Neuron (in vitro differentiated cells): ENCODE results near the gene NCOA4.
"Not testable (repeated sequence)": the region's sequence is repeated elsewhere in the genome, so short reads cannot be mapped to it uniquely, and the experiment has no call there.

Experiments
- H2AFZ ChIP-seq: one replicate; pipeline ENCODE4 v1.6.1; 2013; ENCODE audit warnings: low read depth, mild to moderate bottlenecking, inconsistent platforms, low read length, moderate library complexity
- H3K27me3 ChIP-seq: one replicate; pipeline ENCODE4 v1.6.1; 2013; ENCODE audit warnings: low read length; ENCODE audit not compliant: insufficient read depth
- H3K36me3 ChIP-seq: one replicate; pipeline ENCODE4 v1.6.1; 2013; ENCODE audit warnings: low read length; ENCODE audit not compliant: insufficient read depth
- H3K4me1 ChIP-seq: one replicate; pipeline ENCODE4 v1.6.1; 2013; ENCODE audit warnings: low read length; ENCODE audit not compliant: insufficient read depth
- H3K4me3 ChIP-seq: 2 replicates; pipeline ENCODE4 v1.5.1; 2013; ENCODE audit warnings: mild to moderate bottlenecking, low read length, moderate library complexity
- H3K9me3 ChIP-seq: one replicate; pipeline ENCODE4 v1.6.1; 2013; ENCODE audit warnings: low read length

Gene NCOA4

DNA sequence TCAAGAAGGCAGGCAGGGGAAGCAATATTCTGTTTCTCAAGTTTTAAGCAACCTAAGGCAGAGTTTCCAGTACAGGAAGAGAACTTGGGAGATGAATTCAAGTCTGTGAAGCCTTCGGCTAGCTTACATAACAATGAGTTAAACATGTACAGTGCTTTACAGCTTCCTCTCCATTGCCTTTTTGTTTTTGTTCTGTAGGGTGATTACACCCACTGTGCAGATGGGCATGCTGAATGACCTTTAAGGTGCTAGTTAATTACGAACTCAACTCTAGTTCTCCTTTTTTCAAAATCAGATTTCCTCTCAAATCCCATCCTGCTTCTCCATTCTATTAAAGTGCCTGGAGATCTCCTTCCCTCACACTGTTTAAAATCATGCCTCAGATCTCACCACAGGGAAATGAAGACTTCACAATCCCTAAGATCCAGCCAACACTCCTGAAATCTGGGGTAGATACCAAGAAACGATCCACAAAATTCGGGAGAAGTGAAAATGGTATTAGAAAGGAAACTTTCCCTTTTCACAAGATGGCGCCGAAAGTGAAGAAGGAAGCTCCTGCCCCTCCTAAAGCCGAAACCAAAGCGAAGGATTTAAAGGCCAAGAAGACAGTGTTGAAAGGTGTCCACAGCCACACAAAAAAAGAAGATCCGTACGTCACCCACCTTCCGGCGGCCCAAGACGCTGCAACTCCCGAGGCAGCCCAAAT, 32.5 kb upstream of the NCOA4 start:
- no peak overlapping the region for H3K4me3 ChIP-seq
- H3K36me3 ChIP-seq, result no peaks in the 10 kb centered on the region
- no peak overlapping the region for H2AFZ ChIP-seq
- no peaks in the 10 kb centered on the region for H3K9me3 ChIP-seq
- no peaks in the 10 kb centered on the region for H3K4me1 ChIP-seq
- H3K27me3 ChIP-seq, result no peaks in the 10 kb centered on the region

DNA sequence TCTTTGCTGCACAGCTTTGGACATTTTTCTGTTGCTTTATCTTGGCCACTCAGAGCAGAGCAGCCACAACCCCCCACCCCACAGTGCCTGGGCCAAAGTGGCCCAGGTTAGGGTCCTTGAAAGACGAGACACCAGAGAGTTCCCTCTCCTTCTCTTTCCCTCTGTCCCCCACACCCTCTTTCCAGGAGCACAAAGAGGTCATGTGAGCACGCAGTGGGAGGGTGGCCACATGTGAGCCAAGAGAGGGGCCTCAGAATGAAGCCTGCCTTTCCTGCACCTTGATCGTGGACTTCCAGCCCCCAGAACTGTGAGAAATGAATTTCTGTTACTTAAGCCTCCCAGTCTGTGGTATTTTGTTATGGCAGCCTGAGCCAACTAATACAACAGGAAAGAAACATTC, 30.3 kb upstream of the NCOA4 start:
- no peaks in the 10 kb centered on the region for H3K27me3 ChIP-seq
- no peaks in the 10 kb centered on the region for H3K4me1 ChIP-seq
- H2AFZ ChIP-seq, result no peak overlapping the region
- H3K36me3 ChIP-seq, result no peaks in the 10 kb centered on the region
- H3K9me3 ChIP-seq, result no peaks in the 10 kb centered on the region
- no peak overlapping the region for H3K4me3 ChIP-seq

DNA sequence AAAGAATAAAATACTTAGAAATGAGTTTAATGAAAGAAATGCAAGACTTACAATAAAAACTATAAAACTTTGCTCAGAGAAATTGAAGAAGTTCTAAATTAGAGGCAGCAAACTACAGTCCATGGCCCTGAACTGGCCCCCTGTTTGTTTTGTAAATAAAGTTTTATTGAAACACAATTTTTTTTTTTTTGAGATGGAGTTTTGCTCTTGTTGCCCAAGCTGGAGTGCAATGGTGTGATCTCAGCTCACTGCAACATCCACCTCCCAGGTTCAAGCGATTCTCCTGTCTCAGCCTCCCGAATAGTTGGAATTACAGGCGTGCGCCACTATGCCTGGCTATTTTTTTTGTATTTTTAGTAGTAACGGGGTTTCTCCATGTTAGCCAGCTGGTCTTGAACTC, 27.5 kb upstream of the NCOA4 start:
- not testable (repeated sequence) for H2AFZ ChIP-seq, H3K4me1 ChIP-seq, H3K4me3 ChIP-seq, H3K36me3 ChIP-seq, H3K9me3 ChIP-seq, H3K27me3 ChIP-seq

DNA sequence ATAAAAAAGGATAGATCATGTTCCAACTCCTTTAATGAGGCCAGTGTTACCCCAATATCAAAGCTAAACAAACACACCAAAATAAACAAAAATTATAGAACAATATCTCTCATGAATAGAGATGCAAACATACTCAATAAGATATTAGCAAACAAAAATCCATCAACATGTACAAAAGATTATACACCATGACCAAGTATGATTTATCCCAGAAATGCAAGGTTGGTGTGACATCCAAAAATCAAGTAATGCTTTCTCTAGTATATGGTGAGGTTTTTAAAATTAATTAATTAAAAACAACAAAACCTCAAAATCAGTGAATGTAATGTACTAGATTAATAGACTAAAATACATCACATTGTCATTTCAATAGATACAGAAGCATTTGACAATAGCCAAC, 26.6 kb upstream of the NCOA4 start:
- peaks cover 3% of the 10 kb centered on the region for H3K27me3 ChIP-seq
- no peaks in the 10 kb centered on the region for H3K9me3 ChIP-seq
- no peak overlapping the region for H2AFZ ChIP-seq
- H3K36me3 ChIP-seq, result no peaks in the 10 kb centered on the region
- H3K4me1 ChIP-seq, result no peaks in the 10 kb centered on the region
- no peak overlapping the region for H3K4me3 ChIP-seq

DNA sequence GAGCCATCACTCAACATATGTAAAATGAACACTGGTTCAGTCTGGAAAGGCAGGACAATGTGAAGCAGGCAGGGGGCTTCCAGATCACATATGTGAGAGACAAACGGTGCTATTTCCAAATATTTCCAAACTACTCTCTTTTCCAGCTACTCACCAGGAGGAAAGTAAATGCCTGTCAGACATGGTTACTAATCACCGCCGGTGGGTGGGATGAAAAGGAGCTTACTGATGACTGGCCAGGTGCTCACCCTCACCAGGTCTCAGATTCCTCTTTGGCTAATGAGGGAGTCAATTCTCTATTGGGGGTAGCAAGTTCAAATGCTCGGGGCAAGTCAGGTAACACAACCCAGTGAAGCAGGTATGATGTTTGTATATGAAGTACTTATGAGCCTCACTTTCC, 25.3 kb upstream of the NCOA4 start:
- H3K36me3 ChIP-seq, result no peaks in the 10 kb centered on the region
- no peak overlapping the region for H3K4me3 ChIP-seq
- H2AFZ ChIP-seq, result no peak overlapping the region
- H3K27me3 ChIP-seq, result peaks cover 3% of the 10 kb centered on the region
- H3K4me1 ChIP-seq, result no peaks in the 10 kb centered on the region
- H3K9me3 ChIP-seq, result no peaks in the 10 kb centered on the region

DNA sequence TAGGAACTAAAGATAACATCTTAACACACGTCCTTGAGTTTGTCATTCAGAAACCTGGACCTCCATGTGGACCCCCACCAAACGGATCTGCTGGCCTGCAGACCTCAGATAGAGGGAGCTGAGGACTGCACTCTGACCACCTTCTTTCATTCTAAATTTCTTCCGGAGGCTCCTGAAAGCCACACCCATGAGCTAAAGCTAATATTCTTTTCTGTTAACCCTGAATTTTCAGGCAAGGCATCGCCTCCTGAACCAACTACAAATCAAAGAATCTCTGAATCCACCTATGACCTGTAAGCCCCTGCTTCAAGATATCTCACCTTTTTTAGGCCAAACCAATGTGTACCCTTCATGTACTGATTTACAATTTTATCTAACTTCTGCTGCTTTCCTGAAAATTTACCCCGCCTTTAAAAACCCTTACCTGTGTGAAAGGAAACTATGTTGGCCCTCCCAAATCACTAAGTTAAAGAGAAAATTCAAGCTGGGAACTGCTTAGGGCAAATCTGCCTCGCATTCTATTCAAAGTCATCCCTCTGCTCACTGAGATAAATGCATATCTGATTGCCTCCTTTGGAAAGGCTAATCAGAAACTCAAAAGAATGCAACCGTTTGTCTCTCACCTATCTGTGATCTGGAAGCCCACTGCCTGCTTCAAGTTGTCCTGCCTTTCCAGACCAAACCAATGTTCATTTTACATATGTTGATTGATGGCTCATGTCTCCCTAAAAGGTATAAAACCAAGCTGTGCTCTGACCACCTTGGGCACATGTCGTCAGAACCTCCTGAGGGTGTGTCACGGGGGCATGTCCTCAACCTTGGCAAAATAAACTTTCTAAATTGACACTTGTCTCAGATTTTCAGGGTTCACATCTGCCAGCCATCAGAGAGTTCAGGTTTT, 23.4 kb upstream of the NCOA4 start:
- H3K4me3 ChIP-seq, result no peak overlapping the region
- no peaks in the 10 kb centered on the region for H3K9me3 ChIP-seq

DNA sequence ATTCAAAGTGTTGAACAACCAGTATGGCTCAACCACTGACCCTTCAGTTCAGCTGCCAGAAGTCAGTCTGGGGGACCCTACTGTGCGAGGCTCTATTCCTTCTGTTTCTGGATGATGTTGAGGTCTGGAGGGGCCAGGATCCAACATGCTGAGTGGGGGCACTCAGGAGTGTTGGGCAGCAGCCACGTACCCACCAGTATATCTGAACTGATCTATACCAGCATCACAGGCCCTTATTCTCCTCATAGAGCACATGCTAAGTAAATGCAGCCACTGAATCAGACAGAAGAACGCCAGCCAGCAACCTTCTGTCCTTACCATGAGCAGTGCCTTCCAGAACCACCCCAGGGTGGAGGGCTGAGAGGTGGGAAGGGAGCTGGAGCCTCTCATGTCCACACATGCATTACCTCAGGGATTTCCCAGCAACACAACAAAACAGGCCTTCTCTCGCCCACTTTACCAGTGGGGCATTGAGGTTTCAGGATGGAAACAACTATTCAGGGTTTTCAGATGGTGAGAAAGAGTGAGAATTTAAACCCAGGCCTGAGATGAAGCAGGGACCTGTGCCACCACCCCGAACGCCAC, 22.5 kb upstream of the NCOA4 start:
- H3K27me3 ChIP-seq, result peaks cover 3% of the 10 kb centered on the region
- H3K9me3 ChIP-seq, result no peaks in the 10 kb centered on the region
- H3K4me1 ChIP-seq, result no peaks in the 10 kb centered on the region
- no peak overlapping the region for H2AFZ ChIP-seq
- H3K4me3 ChIP-seq, result no peak overlapping the region
- no peaks in the 10 kb centered on the region for H3K36me3 ChIP-seq

More for the DNA sequence above, 23.4 kb upstream of the NCOA4 start:
- peaks cover 3% of the 10 kb centered on the region for H3K27me3 ChIP-seq
- H3K36me3 ChIP-seq, result no peaks in the 10 kb centered on the region
- no peaks in the 10 kb centered on the region for H3K4me1 ChIP-seq
- no peak overlapping the region for H2AFZ ChIP-seq

DNA sequence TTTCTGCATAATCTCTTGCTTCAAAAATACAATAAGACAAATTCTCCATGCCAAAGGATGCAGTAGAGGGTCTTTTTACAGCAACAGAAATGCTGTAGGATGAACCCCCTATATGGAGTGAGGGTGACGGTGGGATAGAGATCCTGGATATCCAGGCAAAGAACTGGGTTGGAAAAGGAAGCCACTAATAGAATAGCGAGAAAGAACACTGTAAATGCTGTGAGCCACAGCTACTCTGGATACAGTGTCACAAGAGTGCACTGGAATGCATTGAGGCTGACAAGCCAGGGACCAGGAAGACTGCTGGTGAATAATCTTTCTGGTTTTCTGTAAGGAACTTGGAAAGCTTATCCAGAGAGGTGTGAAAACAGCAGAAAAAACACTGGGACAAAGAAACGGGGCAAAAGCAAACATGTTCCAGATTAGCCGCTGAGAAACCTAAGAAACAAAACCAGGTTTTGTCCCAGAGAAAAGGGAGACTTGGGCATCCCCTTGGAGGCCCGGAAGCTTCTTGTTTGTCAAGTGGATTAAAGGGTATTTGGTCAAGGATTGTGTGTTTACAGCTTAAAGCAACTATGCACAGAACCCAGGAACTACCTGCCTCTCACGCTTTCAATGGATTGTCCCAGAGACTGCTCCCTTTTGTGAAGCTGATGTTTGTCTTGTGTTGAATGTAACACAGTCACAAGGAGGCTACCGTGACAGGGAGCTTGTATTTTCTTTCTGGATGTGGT, 21.8 kb upstream of the NCOA4 start:
- no peaks in the 10 kb centered on the region for H3K4me1 ChIP-seq
- H3K27me3 ChIP-seq, result peaks cover 5% of the 10 kb centered on the region
- no peaks in the 10 kb centered on the region for H3K9me3 ChIP-seq
- no peak overlapping the region for H3K4me3 ChIP-seq
- H2AFZ ChIP-seq, result no peak overlapping the region
- no peaks in the 10 kb centered on the region for H3K36me3 ChIP-seq

DNA sequence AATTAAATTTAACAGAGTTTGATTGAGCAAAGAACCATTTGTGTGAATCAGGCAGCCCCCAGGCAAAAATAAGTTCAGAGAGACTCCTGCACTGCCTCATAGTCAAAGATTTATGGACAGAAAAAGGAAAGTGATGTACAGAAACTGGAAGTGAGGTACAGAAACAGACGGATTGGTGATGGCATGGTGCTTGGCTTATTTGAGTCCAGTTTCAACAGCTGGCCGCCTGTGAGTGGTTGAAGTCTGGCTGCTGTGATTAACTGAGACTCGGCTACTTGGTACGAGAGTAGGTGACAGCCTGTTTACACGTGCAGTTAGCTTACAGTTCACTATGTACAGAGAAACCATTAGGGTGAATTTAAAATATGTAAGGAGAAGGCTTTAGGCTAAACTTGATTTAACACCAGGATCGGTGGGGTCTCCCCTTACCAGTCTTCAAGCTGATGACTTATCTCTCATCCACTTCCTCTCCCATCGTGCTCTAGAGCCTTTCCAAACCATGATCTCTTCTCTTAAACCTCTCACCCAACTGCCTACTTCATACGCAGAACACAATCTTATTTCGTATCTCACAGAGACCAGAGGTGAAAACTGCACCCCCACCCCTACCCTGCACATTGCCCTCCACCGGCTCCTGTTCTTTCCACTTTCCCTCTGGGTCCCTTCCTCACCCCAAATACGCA, 20.7 kb upstream of the NCOA4 start:
- no peak overlapping the region for H3K4me3 ChIP-seq
- H3K9me3 ChIP-seq, result no peaks in the 10 kb centered on the region
- H3K36me3 ChIP-seq, result no peaks in the 10 kb centered on the region
- H3K27me3 ChIP-seq, result peaks cover 5% of the 10 kb centered on the region
- no peaks in the 10 kb centered on the region for H3K4me1 ChIP-seq
- no peak overlapping the region for H2AFZ ChIP-seq

DNA sequence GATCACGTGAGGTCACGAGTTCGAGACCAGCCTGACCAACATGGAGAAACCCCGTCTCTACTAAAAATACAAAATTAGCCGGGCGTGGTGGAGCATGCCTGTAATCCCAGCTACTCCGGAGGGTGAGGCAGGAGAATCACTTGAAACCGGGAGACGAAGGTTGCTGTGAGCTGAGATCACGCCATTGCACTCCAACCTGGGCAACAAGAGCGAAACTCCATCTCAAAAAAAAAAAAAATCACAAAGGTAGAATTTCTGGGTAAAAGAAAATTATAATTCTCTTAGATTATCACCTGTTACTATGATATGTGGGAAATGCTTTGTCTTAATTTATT, 19.0 kb upstream of the NCOA4 start:
- H3K9me3 ChIP-seq, H3K4me1 ChIP-seq, H3K4me3 ChIP-seq, H3K27me3 ChIP-seq, H3K36me3 ChIP-seq, H2AFZ ChIP-seq: not testable (repeated sequence)

DNA sequence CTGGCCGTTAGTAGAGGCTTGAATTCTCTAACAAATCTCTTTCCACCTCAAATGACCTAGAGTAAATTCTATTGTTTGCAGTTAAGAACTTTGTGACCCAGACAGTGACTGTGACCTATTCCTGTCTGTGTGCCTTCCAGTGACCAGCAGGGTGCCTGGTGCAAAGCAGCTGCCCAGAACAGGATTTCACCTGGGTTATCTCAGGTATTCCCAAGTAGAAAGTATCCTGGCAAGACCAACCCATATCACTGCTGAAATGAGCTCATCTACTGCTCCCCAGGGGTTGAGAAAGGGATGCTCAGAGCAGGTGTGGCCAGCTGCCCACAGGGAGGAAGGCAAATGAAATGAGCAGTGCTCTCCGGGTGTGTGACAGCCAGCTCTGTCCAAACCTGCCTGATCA, 17.7 kb upstream of the NCOA4 start:
- Histone ChIP-seq H3K4me3 (no peak overlapping the region), H3K27me3 (peaks cover 5% of the 10 kb centered on the region), H2AFZ (no peak overlapping the region)

DNA sequence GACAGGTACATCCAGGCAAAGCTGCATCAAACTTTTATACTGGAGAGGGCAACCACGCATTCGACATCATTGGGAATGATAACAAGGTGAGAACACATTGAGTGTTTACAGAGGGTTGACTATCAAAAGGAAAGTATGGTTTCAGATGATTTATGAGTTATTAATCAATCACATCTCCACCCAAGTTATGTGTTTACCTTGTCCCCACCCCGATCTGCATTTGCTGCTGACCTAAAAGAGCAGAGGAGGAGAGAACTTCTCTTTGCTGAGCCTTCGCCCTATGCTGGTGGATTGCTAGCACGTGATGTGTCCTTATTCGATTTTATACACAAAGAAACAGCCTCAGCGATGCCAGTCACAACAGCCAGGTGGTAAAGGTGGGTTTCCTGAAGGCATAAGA, 15.8 kb upstream of the NCOA4 start, which contains the start of gene MSMB:
MSMB (minus strand) TSS at position 9 of the 400 bp plus-strand sequence. CDS start 32 bp downstream, outside the sequence.
- Histone ChIP-seq H3K4me1 (no peaks in the 10 kb centered on the region), H3K27me3 (peaks cover 2% of the 10 kb centered on the region), H3K4me3 (no peak within 1 kb of the TSS)

More for the DNA sequence above, 17.7 kb upstream of the NCOA4 start:
- no peaks in the 10 kb centered on the region for H3K36me3 ChIP-seq
- H3K4me1 ChIP-seq, result no peaks in the 10 kb centered on the region
- H3K9me3 ChIP-seq, result no peaks in the 10 kb centered on the region

More for the DNA sequence above, 15.8 kb upstream of the NCOA4 start, which contains the start of gene MSMB:
- H3K9me3 ChIP-seq, result no peaks in the 10 kb centered on the region
- H3K36me3 ChIP-seq, result no peaks in the 10 kb centered on the region
- H2AFZ ChIP-seq, result no peak within 1 kb of the TSS
